Esophagus squamous epithelium (tissue), 4 donors: ENCODE data around the gene PIP5KL1.

Experiments
- POLR2A ChIP-seq, 4 donors: fragments of 450-650 bp; IDR thresholded peaks; one replicate each; pipeline ENCODE4 v1.6.1; 2017; ENCODE audit warnings: antibody characterized with exemption in 4 of 4, mild to moderate bottlenecking in 4 of 4, moderate library complexity in 3 of 4
- TF ChIP-seq, protein P1 (sequence below), 6 experiments: fragments of 450-650 bp in 4 of 6; fragments of 200-600 bp in 2 of 6; sonication (generic) in 2 of 6; IDR thresholded peaks; one replicate each; pipeline ENCODE4 v1.5.1; 2016 to 2019; ENCODE audit warnings: antibody characterized with exemption in 6 of 6, mild to moderate bottlenecking in 4 of 6, moderate library complexity in 4 of 6

DNA sequence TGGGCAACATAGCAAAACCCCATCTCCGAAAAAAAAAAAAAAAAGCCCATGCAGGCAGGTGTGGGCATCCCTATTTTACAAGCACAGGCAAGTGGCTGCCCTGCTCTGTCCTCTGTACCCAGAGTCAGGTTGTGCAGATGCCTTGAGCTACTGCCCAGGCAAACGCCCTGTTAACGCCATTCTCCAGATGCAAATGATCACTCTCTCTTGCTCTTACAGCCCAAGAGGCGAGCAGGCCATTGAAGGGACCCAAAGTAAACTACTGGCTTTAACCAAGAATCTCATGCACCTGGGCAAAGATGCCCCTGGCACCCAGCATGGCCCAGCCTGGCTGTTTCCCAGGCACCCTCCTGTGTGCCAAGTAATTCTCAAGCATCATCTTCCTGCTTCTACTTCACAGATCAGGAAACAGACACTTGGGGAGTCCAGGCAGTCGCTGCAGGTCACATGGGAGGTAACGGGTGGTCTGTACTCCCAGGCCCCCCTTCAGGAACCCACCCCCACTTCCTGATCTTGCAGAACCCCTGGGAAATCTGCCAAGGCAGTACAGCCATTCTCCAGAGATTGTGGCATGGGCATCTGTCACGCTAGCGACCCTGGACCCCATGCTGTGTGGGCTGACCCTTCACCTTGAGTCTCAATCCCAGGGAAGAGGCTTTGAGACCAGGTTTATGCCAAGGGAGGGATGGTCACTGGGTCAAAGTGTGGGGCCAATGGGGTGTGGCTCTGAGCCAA is 36.0 kb upstream of the PIP5KL1 start:
- TF ChIP-seq, protein P1, sequence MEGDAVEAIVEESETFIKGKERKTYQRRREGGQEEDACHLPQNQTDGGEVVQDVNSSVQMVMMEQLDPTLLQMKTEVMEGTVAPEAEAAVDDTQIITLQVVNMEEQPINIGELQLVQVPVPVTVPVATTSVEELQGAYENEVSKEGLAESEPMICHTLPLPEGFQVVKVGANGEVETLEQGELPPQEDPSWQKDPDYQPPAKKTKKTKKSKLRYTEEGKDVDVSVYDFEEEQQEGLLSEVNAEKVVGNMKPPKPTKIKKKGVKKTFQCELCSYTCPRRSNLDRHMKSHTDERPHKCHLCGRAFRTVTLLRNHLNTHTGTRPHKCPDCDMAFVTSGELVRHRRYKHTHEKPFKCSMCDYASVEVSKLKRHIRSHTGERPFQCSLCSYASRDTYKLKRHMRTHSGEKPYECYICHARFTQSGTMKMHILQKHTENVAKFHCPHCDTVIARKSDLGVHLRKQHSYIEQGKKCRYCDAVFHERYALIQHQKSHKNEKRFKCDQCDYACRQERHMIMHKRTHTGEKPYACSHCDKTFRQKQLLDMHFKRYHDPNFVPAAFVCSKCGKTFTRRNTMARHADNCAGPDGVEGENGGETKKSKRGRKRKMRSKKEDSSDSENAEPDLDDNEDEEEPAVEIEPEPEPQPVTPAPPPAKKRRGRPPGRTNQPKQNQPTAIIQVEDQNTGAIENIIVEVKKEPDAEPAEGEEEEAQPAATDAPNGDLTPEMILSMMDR (IDR thresholded peaks at IDR 0.05) = no peak
- no peak for TF ChIP-seq POLR2A (IDR thresholded peaks at IDR 0.05)
